ENCODE measurements around the gene ZNF740.

GRCh38 chr12:53233671-53234121 is 53.2 kb downstream of the ZNF740 start:
- TF ChIP-seq POLR2AphosphoS5 (IDR thresholded peaks at IDR 0.05; ENCODE audit: low read depth, low read length) (no peak), CTCF (IDR thresholded peaks at IDR 0.05) (no peak), REST (IDR thresholded peaks at IDR 0.05; ENCODE audit: insufficient read depth in 1 of 2, low read depth in 2 of 2, low read length in 1 of 2) (no peak), SIN3A (IDR thresholded peaks at IDR 0.05; ENCODE audit: borderline replicate concordance, insufficient read depth, low read depth, low read length) (no peak), TCF7L2 (IDR thresholded peaks at IDR 0.05; ENCODE audit: low read depth, low read length) (no peak)

Measured in Panc1 (cell line).